Muscle of arm (tissue), 14 donors: ENCODE results near the gene DES. TPM values are rescaled to one million over a fixed set of nuclear protein-coding genes. Genes with fewer than 3 reads are reported as not detected.
A peak's percentile ranks its signal among the peaks of the same experiment; 100 is the strongest.
"Not testable (repeated sequence)": the region's sequence is repeated elsewhere in the genome, so short reads cannot be mapped to it uniquely, and the experiment has no call there.

Experiments used
- DNase-seq: peaks from one replicate; pipeline ENCODE4 v3.0.0-alpha.2; 2013
- long read RNA-seq, 11 donors: transcript quantifications; one replicate each; lab custom pipeline, GENCODE V29; 2026
- polyA plus RNA-seq, 12 donors: library from polyadenylated mRNA; unstranded; fragments of 120-200 nt; gene quantifications; one replicate each; pipeline ENCODE4 v1.2.1, GENCODE V29; 2013; ENCODE audit not compliant: insufficient read length in 12 of 12

The DES gene
- 1,000 to 10,000 TPM; 1,983 to 5,935 (median 4,188) TPM for polyA plus RNA-seq
- long read RNA-seq, donor 1, transcript DES-201 (9 exons, 2,248 nt) = major isoform, 174 of 334 reads
- long read RNA-seq, donor 1, transcript DES-203 (2 exons, 462 nt) = minor isoform, 38 of 334 reads
- long read RNA-seq, donor 1, partial matches to known transcripts = 116 of 334 reads
- long read RNA-seq, donor 1, other reads (novel, unspliced or antisense) = 5 of 334 reads
- long read RNA-seq, donor 2, transcript DES-201 (9 exons, 2,248 nt) = major isoform, 1,239 of 2,058 reads
- long read RNA-seq, donor 2, transcript DES-203 (2 exons, 462 nt) = minor isoform, 123 of 2,058 reads
- long read RNA-seq, donor 2, partial matches to known transcripts = 604 of 2,058 reads
- long read RNA-seq, donor 2, other reads (novel, unspliced or antisense) = 90 of 2,058 reads
- long read RNA-seq, donor 3, transcript DES-203 (2 exons, 462 nt) = minor isoform, 69 of 838 reads
- long read RNA-seq, donor 3, transcript DES-201 (9 exons, 2,248 nt) = major isoform, 500 of 838 reads
- long read RNA-seq, donor 3, partial matches to known transcripts = 237 of 838 reads
- long read RNA-seq, donor 3, other reads (novel, unspliced or antisense) = 32 of 838 reads
- long read RNA-seq, donor 4, transcript DES-203 (2 exons, 462 nt) = minor isoform, 86 of 782 reads
- long read RNA-seq, donor 4, transcript DES-201 (9 exons, 2,248 nt) = major isoform, 456 of 782 reads
- long read RNA-seq, donor 4, partial matches to known transcripts = 215 of 782 reads
- long read RNA-seq, donor 4, other reads (novel, unspliced or antisense) = 25 of 782 reads
- long read RNA-seq, donor 5, transcript DES-201 (9 exons, 2,248 nt) = major isoform, 1,904 of 2,761 reads
- long read RNA-seq, donor 5, transcript DES-203 (2 exons, 462 nt) = minor isoform, 92 of 2,761 reads
- long read RNA-seq, donor 5, partial matches to known transcripts = 571 of 2,761 reads
- long read RNA-seq, donor 5, other reads (novel, unspliced or antisense) = 193 of 2,761 reads
- long read RNA-seq, donor 6, transcript DES-201 (9 exons, 2,248 nt) = major isoform, 520 of 822 reads
- long read RNA-seq, donor 6, transcript DES-203 (2 exons, 462 nt) = minor isoform, 59 of 822 reads
- long read RNA-seq, donor 6, partial matches to known transcripts = 210 of 822 reads
- long read RNA-seq, donor 6, other reads (novel, unspliced or antisense) = 33 of 822 reads
- long read RNA-seq, donor 7, transcript DES-201 (9 exons, 2,248 nt) = major isoform, 500 of 946 reads
- long read RNA-seq, donor 7, transcript DES-203 (2 exons, 462 nt) = minor isoform, 58 of 946 reads
- long read RNA-seq, donor 7, partial matches to known transcripts = 362 of 946 reads
- long read RNA-seq, donor 7, other reads (novel, unspliced or antisense) = 26 of 946 reads
- long read RNA-seq, donor 8, transcript DES-203 (2 exons, 462 nt) = minor isoform, 96 of 2,963 reads
- long read RNA-seq, donor 8, transcript DES-201 (9 exons, 2,248 nt) = major isoform, 1,921 of 2,963 reads
- long read RNA-seq, donor 8, partial matches to known transcripts = 820 of 2,963 reads
- long read RNA-seq, donor 8, other reads (novel, unspliced or antisense) = 126 of 2,963 reads
- long read RNA-seq, donor 9, transcript DES-203 (2 exons, 462 nt) = minor isoform, 29 of 686 reads
- long read RNA-seq, donor 9, transcript DES-201 (9 exons, 2,248 nt) = major isoform, 398 of 686 reads
- long read RNA-seq, donor 9, partial matches to known transcripts = 240 of 686 reads
- long read RNA-seq, donor 9, other reads (novel, unspliced or antisense) = 17 of 686 reads
- long read RNA-seq, donor 10, transcript DES-203 (2 exons, 462 nt) = minor isoform, 78 of 2,425 reads
- long read RNA-seq, donor 10, transcript DES-201 (9 exons, 2,248 nt) = major isoform, 1,771 of 2,425 reads
- long read RNA-seq, donor 10, partial matches to known transcripts = 436 of 2,425 reads
- long read RNA-seq, donor 10, other reads (novel, unspliced or antisense) = 140 of 2,425 reads
- long read RNA-seq, donor 11, transcript DES-201 (9 exons, 2,248 nt) = major isoform, 688 of 1,853 reads
- long read RNA-seq, donor 11, transcript DES-203 (2 exons, 462 nt) = minor isoform, 53 of 1,853 reads
- long read RNA-seq, donor 11, partial matches to known transcripts = 1,061 of 1,853 reads
- long read RNA-seq, donor 11, other reads (novel, unspliced or antisense) = 50 of 1,853 reads

DNA sequence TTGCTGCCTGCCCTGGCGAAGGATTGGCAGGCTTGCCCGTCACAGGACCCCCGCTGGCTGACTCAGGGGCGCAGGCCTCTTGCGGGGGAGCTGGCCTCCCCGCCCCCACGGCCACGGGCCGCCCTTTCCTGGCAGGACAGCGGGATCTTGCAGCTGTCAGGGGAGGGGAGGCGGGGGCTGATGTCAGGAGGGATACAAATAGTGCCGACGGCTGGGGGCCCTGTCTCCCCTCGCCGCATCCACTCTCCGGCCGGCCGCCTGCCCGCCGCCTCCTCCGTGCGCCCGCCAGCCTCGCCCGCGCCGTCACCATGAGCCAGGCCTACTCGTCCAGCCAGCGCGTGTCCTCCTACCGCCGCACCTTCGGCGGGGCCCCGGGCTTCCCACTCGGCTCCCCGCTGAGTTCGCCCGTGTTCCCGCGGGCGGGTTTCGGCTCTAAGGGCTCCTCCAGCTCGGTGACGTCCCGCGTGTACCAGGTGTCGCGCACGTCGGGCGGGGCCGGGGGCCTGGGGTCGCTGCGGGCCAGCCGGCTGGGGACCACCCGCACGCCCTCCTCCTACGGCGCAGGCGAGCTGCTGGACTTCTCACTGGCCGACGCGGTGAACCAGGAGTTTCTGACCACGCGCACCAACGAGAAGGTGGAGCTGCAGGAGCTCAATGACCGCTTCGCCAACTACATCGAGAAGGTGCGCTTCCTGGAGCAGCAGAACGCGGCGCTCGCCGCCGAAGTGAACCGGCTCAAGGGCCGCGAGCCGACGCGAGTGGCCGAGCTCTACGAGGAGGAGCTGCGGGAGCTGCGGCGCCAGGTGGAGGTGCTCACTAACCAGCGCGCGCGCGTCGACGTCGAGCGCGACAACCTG is at the start of gene DES:
DES (plus strand) TSS at position 223 of the 857 bp plus-strand sequence; CDS start at position 309, 86 bp downstream.
- DNase-seq = no peak

DNA sequence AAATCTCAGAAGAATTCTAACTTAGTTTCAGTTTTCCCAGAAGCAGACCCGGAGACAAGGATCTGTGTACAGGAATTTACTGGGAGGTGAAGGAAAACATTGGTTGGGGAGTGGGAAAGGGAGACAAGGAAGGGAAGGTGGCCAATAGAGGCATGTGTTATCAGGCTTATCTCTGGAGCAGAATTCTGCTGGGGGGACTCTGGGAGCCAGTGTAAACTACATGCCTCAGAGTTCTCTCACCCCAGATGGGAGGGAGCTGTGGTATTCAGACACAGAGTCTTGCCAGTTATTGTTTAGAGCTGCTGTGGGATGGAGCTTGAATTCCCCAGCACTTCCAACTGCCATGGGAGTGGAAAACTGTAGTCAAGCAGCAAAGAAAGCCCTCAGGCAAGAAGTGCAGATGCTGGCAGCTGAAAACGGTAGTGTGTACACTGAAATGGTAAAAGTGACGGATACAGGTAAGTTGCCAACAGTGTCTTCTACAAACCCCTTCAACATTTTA is 49.4 kb upstream of the DES start:
- DNase-seq = peak; percentile 43

DNA sequence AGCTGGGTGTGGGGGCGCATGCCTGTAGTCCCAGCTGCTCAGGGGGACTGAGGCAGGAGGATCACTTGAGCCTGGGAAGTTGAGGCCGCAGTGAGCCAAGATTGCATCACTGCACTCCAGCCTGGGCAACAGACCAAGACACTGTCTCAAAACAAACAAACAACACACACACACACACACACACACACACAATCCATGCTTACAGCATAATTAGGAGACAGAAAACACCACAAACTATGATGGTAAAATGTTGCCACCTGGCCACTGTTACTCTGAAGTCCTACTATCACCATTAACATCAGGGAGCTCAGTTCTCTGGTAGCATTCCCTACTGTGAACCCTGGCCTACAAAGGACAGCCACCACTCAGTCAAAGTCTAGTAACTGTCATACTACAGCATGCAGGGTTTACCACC is 48.7 kb upstream of the DES start:
- DNase-seq = peak; percentile 41

DNA sequence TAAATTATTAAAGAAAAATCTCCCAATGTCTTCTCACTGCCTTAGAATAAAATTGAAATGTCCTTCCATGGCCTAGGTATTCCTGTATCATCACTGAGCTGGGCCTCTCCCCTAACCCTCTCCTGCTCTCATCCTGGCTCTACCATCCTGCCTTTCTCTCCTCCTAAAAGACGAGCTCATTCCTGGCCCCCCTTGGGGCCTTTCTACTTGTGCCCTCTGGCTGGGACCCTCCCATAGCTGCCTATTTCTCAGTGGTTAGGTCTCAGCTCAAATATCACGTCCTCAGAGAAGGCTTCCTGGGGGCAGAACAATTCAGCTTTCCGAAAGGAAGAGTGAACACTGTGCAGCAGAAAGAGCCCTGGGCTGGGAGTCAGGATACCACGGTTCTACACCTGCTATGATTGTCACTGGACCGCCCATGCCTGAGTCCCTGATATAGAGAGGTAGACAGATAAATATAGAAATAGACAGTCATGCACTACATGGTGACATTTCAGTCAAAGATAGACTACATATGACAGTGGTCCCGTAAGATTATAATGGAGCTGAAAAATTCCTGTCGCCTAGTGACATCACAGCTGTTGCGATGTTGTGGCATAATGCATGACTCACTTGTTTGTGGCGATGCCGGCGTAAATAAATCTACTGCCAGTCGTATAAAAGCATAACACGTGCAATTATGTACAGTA is 39.9 kb upstream of the DES start:
- no peak for DNase-seq

DNA sequence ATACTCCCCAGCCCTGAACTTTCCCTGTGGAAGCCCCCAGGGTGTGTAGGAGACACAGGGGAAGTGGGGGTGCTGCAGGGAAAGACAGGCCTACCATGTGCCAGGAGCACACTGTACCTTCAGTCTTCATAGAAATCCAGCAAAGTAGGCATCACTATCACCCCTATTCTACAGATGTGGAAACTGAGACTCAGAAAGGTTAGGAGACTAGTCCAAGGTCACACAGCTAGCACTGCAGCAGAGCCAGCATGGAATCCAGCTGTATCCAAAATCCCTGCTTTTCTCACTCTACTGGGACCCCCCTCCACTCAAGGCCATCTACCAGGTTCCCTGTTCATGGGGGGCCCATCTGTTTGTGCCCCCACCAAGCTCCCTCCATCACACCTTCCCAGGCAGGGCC is 37.3 kb upstream of the DES start:
- no peak for DNase-seq

DNA sequence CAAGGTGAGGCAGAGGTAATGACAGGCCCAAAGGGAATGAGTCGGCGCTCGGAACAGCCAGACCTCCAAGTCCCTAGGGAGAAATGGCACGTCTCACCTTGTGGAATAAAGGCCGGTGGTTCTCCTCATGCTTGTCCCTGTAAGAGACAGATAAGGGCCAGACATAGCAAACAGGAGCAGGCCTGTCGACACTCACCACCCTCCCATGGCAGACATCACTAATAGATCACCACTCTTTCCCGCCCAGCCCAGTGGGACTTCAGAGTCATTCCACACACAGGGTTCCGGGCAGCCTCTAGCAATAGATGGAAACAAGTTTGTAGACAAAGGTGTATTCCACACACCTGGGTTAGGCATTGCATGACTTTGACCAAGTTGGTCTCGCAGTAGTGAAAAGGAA is 36.7 kb upstream of the DES start:
- DNase-seq = no peak

DNA sequence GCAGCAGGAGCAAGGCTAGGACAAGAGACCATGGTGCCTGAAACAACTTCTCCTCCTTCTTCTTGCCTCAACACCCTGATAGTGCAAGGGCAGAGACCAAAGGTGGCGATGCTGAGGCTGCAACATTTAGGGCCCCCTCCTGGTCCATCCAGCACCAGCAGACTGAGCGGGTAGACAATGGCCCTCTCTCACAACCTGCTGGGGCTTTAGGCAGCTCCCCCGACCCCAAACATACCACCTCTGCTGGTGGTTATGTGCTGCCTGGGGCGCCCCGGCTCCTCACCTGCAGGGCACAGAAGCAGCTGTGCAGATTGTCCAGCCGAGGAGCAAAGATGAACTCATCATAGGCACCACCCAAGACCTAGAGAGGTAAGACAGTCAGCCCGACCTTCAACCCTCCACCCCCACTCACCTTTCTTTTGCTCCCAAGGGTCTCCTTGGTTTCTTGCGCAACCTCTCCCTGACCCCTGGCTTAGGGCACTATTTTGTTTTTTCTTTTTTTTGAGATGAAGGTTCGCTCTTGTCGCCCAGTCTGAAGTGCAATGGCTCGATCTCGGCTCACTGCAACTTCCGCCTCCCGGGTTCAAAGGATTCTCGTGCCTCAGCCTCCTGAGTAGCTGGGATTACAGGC is 34.0 kb upstream of the DES start:
- DNase-seq = no peak

DNA sequence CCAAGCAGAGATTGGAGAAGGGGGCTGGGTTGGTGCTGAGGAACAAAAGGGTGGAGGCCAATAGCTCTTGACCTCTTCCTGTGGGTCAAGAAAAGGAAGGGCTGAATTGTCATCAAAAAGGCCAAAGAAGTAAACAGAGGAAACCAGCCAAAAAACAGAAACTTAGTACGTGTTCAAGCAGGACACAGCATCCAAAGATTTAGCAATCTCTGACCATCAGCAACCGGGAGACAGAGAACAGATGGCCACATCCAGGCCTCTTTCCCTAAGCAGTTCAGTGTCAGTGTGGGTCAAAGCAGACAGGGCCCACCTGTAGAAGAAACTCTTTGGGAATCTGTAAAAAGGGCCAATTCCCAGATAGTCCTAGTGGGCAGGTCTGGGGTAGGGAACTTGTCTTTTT is 33.3 kb upstream of the DES start:
- DNase-seq = no peak

DNA sequence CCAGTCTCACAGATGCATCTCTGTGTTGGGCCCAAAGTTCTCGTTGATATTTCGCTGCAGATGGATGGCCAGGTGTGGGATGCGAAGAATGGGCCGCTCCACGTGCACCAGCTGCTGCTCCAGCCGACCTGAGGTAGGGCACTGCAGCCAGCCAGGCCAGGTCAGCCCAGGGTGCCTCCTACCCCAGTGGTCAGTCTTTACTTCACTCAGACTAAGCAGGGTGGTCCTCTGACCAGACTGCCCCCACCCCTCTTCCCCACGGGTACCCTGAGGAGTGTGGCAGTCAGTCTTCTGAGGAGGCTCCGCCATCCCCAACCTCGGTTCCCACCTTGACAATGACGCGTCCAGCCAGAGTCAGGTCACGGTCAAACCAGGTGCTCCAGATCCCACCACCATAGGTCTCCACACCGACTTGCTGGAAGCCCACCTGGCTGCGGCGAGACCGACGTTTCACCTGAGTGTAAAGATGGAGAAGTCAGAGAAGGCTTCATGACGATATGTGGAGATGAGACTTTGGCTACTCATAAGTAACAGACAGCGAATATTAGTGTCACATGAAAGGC is 32.1 kb upstream of the DES start:
- no peak for DNase-seq

DNA sequence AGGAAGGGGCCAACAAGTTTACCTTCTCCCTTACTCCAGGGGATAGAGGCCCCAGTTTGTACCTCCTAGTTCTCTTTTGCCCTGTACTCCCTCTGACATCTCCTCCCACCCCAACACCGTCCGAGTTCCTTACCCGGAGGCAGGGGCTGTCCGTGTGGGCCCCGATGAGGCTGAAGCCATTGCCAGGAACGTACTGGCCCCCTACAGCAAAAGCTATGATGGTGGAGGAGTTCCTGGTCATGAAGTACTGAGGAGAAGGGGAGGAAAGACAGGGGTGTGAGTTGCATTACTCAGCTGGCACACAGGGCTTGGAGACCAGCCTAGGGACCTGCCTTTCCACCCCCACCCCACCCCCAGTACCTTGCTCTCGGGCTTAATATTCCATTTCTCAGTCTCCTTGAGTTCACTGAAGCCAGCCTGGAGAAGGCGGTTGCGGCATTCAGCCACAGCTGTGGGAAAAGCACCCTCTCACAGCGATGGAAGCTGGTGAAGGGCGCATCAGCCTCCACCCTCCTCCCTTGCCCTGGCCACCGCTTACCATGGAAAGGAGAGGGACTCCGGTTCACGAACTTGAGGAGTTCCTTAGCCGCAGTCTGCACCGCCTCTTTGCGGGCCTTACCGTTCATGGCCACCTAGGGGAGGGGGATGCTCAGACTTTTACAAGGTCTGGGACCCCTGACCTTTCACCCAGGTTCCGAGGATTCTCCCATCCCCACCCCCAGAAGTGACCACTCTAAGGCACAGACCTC is 31.5 kb upstream of the DES start:
- DNase-seq = no peak

DNA sequence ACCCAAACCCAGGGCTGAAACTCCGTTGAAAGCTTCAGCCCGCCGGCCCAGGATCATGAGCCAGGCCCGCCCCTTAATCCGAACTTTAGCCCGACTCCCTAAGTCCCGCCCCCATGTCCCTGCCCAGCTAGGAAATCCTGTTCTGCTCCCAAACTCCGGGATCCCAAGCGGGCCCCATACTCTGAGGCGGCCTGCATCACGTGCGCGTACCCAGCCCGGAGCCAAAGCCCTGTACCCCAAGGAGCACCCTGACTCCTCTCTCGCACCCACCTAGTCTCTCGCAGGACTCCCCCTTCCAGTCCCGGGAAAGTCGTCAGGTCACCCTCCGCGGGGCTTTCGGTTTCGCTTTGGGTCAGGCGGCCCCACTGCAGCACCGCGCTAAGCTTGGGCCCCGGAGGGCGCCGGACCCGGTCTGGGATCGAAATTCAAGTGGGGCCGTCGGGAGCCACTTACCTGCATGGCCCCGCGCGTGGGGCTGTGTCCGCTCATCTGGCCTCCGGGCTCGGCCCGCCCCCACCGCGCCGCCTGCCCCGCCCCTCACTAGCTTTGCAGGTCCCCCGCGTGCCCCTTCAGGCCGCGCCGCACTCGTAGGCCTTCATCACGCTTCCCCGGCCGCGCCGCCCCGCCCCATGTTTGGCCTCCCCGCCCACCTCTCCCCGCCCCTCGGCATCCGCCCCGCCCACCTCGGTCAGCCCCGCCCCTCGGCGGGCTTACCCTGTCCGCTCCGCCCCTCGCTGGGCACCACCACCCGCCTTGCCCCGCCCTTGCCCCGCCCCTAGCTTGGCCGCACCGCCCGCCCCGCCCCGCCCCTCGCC is 30.7 kb upstream of the DES start, which contains the start of gene DNPEP:
DNPEP (minus strand) TSS at position 607 of the 815 bp plus-strand sequence; CDS start at position 489, 118 bp downstream.
- peak; percentile 90 for DNase-seq

DNA sequence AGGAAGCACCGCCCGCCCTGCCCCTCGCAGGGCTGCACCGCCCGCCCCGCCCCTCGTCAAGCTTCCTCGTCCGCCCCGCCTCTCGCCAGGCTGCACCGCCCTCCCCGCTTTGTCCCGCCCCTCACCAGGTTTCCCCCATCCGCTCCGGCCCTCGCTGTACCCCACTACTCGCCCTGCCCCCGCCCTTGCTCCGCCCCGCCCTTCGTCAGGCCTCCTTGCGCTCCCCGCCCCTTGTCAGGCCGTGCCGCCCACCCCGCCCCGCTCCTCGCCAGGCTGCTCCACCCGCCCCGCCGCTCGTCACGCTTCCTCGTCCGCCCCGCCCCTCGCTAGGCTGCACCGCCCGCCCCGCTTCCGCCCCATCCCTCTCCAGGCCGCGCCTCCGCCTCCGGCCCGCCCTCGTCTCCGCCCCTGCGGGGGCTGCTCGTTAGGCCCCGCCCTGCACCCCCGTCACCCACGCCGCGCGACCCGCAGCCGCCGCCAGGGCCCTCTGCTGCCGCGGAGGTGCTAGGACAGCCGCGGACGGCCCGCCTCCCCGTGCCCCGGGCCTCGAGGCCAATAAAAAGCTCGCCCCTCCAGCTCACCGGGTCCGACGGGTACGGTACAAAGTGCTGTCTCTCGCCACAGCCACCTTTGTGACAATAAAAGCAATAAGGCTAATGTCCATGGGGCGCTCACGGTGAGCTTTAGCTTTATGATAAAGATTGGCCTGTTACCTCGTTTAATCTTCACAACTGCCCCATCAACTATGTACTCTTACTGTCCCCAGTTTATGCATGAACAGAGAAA is 29.9 kb upstream of the DES start:
- peak; percentile 96 for DNase-seq

DNA sequence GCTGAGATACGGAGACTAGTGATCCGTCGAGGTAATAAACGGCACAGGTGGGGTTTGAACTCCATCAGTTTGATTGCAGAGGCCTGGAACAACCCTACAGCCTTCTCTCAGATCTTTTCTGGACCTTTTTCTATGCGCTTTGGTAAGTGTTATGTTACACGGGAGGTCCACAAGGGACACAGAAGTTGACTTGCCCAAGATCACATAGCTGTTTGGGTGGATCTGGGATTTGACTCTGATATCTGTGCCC is 29.3 kb upstream of the DES start:
- DNase-seq = no peak

DNA sequence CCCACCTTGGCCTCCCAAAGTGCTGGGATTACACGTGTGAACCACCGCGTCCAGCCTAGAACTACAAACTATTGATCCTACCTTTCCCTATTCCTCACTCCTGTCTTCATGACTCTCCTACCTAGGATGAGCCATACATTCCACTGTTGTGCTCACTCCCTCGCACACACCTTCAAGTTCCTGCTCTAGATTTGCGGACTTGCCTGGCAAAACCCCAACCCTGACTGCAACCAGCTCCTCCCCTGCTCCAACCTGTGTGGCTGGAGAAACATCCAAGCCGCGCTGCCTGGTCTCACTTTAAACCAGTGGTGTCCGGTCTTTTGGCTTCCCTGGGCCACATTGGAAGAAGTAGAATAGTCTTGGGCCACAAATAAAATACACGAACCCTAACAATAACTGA is 25.4 kb upstream of the DES start:
- no peak for DNase-seq

DNA sequence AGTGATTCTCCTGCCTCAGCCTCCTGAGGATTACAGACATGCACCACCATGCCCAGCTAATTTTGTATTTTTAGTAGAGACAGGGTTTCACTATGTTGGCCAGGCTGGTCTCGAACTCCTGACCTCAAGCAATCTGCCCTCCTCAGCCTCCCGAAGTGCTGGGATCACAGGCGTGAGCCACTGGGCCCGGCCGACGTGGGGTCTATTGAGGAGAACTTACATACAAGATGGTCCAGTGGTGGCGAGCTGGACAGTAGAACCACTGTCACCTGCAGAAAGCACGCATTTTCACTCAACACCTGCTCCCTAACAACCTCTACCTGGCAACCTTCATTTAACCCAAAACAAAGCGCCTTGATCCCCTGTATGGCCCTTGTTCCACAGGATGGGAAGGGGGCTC is 23.1 kb upstream of the DES start:
- not testable (repeated sequence) for DNase-seq
